GM06990 (cell line): Measurements from ENCODE around the gene NEIL1.

Experiments used
- DNase-seq: peaks from one replicate; pipeline ENCODE4 v3.0.0-alpha.2; 2011; ENCODE audit not compliant: insufficient read length; ENCODE audit errors: extremely low read depth
- H3K27me3 ChIP-seq: replicated peaks from 2 replicates; pipeline ENCODE4 v1.6.0; 2011; ENCODE audit warnings: low read length; ENCODE audit not compliant: control insufficient read depth, insufficient read depth
- H3K36me3 ChIP-seq: 2 replicates; pipeline ENCODE4 v1.5.1; 2011; ENCODE audit warnings: low read length; ENCODE audit not compliant: control insufficient read depth, insufficient read depth
- H3K4me3 ChIP-seq: replicated peaks from 2 replicates; pipeline ENCODE4 v1.5.1; 2011; ENCODE audit warnings: low read depth, mild to moderate bottlenecking, control low read depth, low read length
- TF ChIP-seq, protein P1 (sequence below): IDR thresholded peaks from 2 replicates; pipeline ENCODE4 v1.5.1; 2011; ENCODE audit warnings: low read length, control low read depth, mild to moderate bottlenecking, inconsistent platforms; ENCODE audit not compliant: insufficient read depth, poor library complexity, severe bottlenecking

The NEIL1 gene

DNA sequence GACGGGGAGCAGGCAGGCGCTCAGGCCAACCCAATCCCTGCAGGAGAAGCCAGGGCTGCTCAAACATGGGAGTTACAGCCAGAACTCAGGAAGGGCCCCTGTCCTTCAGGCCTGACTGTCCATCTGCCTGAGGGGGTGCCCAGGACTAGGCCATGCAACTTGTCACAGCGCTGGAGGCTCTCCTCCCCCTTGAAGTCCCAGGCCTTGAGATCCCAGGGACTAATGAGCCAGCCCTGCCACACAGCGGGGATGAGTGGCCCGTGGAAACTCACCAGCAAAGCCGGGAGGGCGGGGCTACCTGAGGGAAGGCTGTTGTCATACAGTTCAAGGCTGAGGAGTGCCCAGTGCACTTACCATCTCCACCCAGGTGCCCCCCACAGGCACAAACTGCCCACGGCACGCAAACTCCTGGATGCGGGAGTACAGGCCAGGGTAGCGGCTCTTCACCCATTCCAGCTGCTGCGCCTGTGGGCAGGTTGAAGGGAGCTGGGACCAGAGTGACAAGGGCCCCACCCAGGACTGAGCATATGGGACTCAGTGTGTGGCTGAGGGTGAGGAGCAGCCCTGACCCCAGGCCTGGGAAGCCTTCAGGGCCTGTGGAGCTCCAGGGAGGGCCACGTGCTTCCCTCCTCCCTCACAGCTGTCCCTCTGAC, 15.3 kb downstream of the NEIL1 start:
- H3K36me3 ChIP-seq, result peaks cover 46% of the 10 kb centered on the region
- TF ChIP-seq, protein P1, sequence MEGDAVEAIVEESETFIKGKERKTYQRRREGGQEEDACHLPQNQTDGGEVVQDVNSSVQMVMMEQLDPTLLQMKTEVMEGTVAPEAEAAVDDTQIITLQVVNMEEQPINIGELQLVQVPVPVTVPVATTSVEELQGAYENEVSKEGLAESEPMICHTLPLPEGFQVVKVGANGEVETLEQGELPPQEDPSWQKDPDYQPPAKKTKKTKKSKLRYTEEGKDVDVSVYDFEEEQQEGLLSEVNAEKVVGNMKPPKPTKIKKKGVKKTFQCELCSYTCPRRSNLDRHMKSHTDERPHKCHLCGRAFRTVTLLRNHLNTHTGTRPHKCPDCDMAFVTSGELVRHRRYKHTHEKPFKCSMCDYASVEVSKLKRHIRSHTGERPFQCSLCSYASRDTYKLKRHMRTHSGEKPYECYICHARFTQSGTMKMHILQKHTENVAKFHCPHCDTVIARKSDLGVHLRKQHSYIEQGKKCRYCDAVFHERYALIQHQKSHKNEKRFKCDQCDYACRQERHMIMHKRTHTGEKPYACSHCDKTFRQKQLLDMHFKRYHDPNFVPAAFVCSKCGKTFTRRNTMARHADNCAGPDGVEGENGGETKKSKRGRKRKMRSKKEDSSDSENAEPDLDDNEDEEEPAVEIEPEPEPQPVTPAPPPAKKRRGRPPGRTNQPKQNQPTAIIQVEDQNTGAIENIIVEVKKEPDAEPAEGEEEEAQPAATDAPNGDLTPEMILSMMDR, result no peak

DNA sequence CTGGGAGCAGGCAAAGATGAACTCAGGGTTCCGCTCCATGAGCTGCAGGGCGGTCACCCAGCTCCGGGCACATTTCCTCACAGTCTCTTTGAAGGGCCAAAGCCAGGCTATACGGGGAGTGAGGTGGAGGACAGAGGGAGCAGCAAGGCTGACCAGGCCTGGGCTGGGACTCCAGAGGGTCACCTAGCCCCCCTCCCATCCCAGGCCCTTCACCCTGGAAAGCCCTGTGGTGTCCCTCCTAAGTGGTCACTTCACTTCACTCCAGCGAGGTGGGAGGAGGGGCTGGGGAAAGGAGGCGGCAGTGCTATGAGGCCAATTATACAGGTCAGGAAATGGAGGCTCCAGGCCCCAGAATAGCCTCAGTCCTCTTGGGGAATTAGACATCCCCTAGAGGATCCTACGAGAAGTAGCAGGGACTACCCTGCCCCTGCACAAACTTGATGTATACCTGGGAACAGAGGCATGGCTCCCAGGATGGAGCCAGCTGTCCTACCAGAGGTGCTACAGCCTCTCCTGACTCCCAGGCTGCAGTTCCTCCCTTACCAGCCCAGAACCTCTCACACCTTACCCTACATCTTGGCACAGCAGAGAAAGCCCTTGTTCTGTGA, 15.9 kb downstream of the NEIL1 start:
- TF ChIP-seq, protein P1, result no peak
- peaks cover 46% of the 10 kb centered on the region for H3K36me3 ChIP-seq
- no peak for DNase-seq
- no peak overlapping the region for H3K4me3 ChIP-seq
- H3K27me3 ChIP-seq, result no peaks in the 10 kb centered on the region

More for the DNA sequence above, 15.3 kb downstream of the NEIL1 start:
- H3K4me3 ChIP-seq, result no peak overlapping the region
- no peaks in the 10 kb centered on the region for H3K27me3 ChIP-seq
- no peak for DNase-seq

GRCh38 chr15:75363786-75364185, 16.9 kb downstream of the NEIL1 start:
- peaks cover 38% of the 10 kb centered on the region for H3K36me3 ChIP-seq

GRCh38 chr15:75364881-75365280, 18.0 kb downstream of the NEIL1 start:
- no peaks in the 10 kb centered on the region for H3K27me3 ChIP-seq
- no peak overlapping the region for H3K4me3 ChIP-seq
- peaks cover 30% of the 10 kb centered on the region for H3K36me3 ChIP-seq
- TF ChIP-seq, protein P1, result no peak
- no peak for DNase-seq

More at GRCh38 chr15:75363786-75364185, 16.9 kb downstream of the NEIL1 start:
- no peaks in the 10 kb centered on the region for H3K27me3 ChIP-seq
- H3K4me3 ChIP-seq, result no peak overlapping the region
- TF ChIP-seq, protein P1, result no peak
- DNase-seq, result no peak

DNA sequence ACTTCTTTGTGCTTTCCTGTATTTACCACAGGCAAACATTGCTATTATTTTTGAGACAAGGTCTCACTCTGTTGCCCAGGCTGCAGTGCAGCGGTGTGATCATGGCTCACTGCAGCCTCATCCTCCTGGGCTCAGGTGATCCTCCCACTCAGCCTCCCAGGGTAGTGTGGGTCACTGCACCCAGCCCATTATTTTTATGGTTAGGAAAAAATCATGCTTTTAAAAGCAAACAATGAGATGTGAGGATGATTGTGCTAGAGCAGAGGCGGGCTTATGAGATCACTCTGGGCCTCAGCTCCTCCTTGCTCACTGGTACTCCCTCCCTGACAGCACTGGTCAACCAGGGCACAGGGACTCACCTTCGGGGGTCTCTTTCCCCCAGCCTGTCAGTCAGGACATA, 19.3 kb downstream of the NEIL1 start:
- TF ChIP-seq, protein P1, result no peak
- Histone ChIP-seq H3K4me3 (no peak overlapping the region), H3K36me3 (peaks cover 28% of the 10 kb centered on the region), H3K27me3 (no peaks in the 10 kb centered on the region)
- no peak for DNase-seq
